ENCODE data around the gene FSTL4.
"Not testable (repeated sequence)": the region's sequence is repeated elsewhere in the genome, so short reads cannot be mapped to it uniquely, and the experiment has no call there.

The FSTL4 gene

DNA sequence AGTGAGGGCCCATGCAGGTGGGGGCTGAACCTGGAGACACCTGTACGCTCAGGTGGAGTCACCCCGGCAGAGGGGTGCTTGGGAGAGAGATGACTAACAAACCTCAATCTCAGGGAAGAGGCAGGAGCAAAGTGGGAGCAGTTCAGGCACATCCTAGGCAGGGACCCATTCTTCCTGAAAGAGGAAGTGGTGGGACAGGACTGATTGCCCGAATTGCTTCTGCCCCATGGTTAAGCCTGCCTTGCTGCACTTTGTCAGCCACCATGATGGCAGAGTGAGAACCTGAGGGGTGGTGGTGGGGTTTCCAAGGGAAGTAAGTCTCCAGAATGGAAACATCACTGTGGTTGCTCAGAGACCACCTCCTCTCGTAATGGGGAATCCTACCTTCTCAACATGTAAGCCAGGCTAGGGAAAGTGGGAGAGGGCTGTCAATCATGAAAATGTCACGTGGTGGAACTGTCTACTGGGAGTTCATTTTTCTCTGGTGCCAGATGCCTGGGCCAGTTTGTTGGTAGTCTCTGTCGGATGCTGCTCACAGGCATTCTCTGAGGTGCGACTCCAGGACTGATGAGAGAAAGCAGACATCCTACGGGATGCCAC lies 410.2 kb downstream of the FSTL4 start:
- DNase-seq = no peak

- DNase-seq = no peak
Observed at GRCh38 chr5:133201310-133201709, 411.0 kb downstream of the FSTL4 start.

DNA sequence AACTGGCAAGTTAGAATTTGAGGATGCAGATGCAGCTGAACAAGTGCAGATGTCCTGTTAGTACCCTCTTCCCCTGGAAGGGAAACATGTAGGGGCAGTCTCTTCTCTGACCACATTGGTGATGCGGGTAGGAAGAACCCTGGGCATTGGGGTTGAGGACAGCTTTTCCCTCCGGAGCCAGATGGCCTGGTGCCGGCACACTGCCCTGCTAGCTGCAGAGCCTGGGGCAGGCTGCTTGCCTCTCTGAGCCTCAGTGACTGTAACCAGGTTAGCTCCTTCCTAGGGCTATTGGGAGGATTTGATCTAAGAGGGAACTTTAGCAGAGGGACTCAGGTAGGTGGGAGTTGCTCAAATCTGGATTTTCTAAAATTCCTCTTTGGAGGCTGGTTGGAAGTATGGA lies 412.1 kb downstream of the FSTL4 start:
- no peak for DNase-seq

DNA sequence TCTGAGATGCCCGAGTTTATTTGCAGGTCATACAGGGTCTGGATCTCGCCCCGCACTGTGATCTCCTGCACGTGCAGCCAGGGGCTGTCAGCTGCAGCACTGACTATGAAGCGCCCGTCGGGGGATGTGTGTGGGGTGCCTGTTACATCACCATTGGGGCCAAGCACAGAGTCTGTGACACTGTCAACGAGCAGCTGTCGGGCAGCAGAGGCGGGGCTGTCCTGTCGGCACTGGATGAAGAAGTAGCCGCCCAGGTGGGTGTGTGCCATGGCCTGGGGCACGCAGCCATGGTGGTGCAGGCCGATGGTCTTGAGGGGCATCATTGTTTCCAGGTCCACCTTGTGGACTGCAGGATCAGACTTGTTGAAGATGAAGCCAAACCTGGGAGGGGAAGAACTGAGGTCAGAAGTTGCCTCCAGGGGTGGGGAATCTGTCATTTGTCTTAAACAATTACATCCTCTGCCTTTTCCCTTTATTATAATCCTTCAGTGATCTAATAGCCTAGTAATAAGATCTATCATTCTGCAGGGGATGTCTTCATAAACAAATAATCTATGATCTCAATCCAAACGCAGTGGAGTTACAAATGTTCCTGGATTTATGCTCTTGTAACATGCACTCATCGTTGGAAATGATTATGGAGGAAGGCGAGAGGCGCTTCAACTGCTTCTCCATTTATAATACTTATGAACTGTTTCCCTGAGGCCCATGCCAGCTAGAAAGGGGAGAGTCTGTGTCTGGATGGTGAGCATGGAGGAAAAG lies 412.7 kb downstream of the FSTL4 start:
- DNase-seq = no peak

DNA sequence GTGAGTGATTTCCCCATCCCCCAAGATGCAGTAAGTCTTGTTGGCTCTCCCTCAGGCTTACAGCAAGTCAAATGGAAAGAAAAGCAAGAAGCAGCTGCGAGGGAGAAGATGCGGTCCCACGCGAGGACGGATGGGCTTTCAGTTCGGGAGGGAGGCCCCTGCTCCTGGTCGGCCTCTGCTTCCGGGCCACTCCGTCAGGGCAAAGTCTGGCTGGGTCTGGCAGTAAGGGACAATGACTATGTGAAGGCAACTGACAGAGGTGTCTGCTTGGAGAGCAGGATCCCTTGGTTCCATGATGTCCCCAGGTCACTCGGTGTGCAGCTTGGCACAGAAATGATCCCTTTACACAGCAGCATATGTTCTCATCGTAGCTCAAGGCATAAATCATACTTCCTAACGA lies 413.8 kb downstream of the FSTL4 start:
- DNase-seq = no peak

DNA sequence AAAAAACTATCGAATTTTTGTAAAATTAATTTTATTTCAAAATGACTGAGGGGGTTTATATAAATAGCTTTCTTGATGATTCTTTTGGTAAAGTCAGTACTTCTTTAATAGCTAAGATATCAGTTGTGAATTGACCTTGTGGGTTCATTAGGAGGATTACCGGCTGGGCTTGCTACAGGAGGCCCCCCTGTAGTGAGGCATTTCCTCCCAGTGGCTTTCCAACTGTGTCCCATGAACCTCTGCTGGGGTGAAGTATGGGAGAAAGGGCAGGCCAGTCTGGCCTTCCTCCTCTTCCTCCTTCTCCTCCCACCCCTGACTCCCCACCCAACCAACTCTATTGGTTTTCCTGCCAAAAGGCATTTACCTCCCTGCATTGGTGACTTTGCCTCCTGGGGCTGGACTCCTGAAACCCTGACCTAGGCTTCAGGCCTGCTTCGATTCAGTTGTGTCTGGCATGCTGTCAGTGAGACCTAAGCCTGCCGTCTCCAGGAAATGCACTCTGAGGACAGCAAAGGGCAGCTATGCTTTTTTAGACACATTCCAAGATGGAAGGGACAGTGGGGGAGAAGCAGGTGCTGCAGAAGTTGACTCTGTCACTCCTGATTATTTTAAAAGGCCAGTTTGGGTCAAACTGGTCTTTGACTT lies 415.8 kb downstream of the FSTL4 start:
- no peak for DNase-seq

DNA sequence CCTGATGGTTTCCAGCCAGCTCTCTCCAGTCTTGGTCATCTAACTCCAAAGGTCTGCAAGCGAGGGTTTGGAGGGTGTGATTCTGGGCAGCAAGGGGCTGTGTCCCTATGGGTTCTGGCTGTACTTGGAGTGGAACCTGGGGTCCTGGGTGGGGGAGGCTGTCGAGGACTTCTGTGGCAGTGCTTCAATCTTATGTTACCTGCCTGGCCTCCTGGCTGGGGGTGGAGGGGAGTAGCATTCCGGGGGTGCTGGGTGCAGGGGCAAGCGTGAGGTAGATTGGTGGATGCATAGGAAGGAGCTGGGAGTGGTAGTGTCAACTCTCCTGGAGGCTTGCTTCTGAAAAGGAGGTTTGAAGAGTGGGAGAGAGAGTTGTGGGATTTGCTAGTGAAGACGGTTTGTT lies 417.1 kb downstream of the FSTL4 start:
- no peak for DNase-seq

DNA sequence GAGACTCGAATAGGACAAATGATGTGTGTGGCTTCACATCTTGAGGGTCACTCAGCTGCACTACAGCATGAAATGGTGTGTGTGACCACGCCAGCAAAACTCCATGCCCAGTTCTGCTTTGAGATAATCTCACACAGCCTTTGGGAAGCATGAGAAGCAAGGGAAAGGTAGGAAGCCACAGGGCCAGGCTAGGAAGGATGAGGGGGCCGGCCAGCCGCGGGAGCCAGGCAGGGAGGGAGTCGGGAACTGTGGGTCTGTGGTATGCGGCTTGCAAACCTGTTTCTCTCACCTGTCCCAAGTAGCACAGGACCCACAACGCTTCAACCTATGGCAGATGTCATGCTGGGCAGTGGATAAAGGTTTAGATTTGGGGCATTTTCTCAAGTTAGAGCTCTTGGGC lies 418.5 kb downstream of the FSTL4 start:
- no peak for DNase-seq

DNA sequence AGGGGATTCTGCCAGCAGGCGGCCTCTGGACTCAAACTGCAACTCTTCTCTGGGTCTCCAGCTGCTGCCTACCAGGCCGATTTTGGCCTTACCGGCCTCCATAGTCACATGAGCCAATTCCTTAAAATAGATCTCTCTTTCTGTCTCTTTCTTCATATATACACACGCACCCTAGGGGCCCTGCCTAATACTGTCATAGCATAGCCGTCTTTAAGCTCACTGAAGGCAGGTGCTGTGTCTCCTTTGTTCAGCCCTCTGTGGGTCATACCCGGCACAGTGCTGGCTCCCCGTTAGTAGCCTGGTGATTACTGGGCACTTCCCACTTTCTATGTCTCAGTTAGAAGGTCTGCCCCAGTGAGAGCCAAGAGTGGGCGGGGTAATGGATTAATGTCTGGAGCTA lies 419.6 kb downstream of the FSTL4 start:
- no peak for DNase-seq

DNA sequence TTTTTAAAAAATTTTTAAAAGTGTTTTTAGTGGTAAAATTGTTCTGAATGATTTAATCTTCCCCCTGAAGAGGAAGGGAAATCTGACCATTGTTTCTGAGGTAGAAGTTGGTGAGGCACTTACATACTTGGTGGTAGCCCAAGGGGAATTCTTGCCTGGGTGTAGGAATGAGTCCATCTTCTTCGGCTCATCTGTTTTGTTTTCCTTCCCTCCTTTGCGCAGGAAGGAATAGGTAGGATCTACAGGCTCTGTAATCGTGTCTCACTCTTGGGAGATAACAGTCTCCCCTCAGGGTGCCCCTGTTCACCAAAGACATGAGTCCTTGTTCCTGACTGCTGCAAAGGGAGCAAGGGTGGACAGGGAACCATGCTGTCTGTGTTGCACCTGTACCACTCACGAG lies 422.5 kb downstream of the FSTL4 start:
- no peak for DNase-seq

GRCh38 chr5:133179405-133179804 lies 432.9 kb downstream of the FSTL4 start:
- no peak for DNase-seq

DNA sequence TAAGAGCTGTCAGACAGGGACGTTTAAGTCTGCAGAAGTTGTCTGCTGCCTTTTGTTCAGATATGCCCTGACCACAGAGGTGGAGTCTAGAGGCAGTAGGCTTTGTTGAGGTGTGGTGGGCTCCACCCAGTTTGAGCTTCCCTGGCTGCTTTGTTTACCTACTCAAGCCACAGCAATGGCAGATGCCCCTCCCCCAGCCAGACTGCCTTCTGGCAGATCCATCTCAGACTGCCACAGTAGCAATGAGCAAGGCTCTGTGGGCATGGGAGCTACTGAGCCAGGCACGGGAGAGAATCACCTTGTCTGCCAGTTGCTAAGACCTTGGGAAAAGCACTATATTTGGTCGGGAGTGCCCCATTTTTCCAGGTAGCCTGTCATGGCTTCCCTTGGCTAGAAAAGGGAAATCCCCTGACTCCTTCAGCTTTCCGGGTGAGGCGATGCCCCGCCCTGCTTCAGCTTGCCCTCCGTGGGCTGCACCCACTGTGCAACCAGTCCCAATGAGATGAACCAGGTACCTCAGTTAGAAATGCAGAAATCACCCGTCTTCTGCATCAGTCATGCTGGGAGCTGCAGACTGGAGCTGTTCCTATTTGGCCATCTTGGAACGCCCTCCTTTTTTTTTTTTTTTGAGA lies 441.5 kb downstream of the FSTL4 start:
- DNase-seq = not testable (repeated sequence)

DNA sequence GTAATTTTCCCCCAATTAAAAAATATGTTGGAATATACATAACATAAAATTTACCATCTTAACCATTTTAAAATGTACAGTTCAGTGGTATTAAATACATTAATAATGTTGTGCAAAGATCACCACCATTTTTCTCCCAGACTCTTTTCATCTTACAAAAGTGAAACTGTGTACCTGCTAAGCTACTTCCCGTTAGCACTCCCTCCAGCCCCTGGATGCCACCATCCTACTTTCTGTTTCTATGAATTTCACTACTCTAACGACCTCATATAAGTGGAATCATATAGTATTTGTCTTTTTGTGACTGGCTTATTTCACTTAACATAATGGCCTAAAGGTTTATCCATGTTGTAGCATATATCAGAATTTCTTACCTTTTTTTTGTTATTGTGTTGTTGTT lies 447.6 kb downstream of the FSTL4 start:
- no peak for DNase-seq

DNA sequence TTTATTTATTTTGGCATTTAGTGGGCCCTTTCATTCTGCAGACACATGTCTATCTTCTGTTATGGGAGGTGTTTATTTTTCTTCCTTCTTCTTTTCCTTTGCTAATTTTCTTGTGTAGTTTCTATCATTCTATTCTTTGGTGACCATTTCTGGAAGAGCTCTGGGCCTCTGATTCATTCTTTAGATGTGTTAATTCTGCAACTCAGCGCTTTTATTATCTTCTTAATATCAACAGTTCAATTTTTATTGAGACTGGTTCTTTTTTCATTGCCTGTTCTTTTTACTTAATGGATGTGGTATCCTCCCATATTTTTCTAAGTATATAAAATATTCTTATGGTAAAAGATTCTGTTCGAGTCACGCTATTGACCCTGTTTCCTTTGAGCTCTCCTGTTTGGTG lies 448.5 kb downstream of the FSTL4 start:
- DNase-seq = no peak

GRCh38 chr5:133159543-133159942 lies 452.8 kb downstream of the FSTL4 start:
- DNase-seq = no peak

- DNase-seq = no peak
Observed at GRCh38 chr5:133155326-133155969, 456.9 kb downstream of the FSTL4 start.

DNA sequence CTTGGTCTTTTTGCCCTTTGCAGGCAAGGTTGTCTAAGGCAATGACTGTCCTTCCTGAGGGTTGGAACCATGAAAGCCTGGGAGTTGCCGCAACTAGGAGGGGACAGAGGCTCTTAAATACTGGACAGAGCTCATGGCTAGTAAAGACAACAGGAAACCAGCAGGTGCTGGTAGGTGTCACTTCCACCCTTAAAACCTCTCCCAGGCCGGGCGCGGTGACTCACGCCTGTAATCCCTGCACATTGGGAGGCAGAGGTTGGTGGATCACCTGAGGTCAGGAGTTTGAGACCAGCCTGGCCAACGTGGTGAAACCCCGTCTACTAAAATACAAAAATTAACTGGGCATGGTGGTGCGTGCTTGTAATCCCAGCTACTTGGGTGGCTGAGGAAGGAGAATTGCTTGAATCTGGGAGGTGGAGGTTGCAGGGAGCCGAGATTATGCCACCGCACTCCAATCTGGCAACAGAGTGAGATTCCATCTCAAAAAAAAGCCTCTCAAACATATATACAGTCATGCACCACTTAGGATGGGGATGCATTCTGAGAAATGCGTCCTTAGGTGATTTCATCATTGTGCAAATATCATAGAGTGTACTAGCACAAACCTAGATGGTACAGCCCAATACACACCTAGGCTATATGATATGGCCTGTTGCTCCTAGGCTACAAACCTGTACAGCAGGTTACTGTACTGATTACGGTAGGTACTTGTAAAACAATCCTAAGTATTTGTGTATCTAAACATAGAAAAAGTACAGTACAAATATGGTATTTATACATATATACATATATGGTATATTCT lies 457.9 kb downstream of the FSTL4 start:
- no peak for DNase-seq

- no peak for DNase-seq
Observed at GRCh38 chr5:133150909-133151544, 461.3 kb downstream of the FSTL4 start.

DNA sequence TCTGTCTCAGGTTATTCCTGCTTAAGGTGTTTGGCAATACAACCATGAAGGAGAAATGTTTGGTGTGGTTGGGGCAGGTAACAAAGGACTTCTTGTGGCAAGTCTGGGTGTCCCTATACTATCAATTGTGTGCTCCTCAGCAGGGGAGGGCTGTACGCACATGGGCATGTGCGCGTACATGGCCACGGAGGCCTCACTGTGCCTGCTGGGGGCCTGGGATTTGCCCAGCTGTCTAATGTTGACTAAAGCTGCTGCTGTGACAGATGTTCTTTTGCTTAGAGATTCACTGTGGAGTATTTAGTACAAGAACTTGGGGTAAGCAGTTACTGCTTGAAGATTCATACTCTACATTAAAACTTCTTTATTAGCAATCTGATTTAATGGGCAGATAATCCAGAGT lies 463.0 kb downstream of the FSTL4 start:
- no peak for DNase-seq

DNA sequence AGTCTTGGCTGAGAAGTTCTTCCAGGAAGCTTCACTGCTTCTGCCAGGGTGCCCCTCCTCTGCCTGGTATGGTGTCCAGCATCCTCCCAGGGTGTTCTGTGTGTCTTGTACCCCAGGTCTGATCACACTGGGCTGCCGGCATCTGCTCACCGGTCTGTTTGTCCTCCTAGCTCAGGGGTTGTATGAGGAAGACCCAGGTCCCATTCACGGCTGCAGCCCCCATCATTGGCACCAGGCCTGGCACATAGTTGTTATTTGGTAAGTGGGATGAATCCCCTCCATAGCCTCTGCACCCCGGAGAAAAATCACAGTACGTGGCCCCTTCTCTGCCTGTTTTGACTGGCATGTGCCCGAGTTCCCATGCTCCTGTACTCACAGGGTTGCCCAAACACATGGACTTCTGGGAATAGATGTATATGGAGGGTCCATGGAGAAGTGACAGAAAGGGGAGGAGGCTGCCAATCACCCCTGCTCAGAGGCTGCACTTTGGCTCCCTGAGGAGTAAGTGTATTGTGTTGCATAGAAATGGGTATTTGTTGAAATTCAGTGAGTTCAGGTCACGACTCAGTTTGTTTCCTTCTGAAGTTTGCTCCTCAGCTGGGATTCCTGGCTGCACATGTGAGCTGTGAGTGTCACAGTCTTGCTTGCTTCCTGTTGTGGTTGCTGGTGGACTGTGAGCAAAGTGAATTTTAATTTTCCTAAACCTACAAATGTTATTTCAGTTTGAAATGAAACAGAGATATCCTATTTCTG lies 464.4 kb downstream of the FSTL4 start:
- DNase-seq = no peak

DNA sequence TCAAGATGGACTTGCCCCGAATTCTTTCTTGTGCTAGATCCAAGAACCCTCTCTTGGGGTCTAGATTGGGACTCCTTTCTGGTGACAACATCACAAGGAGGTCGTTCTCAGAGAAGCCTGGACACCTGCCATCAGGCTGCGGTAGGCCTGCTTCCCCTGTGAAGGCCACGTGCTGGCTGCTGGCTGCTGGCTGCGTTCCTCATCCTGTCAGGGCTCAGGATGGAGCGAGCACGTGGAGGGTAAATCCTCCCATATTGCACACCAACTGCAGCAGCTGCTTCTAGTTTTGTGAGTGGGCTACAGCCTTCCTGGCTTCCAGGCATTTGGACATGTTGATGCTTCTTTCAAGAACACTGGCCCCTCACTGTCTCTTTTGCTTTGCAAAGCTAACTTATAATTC lies 464.9 kb downstream of the FSTL4 start:
- no peak for DNase-seq
